Measurements from ENCODE around the gene FAM13A.
A peak's percentile ranks its signal among the peaks of the same experiment; 100 is the strongest.

The FAM13A gene

DNA sequence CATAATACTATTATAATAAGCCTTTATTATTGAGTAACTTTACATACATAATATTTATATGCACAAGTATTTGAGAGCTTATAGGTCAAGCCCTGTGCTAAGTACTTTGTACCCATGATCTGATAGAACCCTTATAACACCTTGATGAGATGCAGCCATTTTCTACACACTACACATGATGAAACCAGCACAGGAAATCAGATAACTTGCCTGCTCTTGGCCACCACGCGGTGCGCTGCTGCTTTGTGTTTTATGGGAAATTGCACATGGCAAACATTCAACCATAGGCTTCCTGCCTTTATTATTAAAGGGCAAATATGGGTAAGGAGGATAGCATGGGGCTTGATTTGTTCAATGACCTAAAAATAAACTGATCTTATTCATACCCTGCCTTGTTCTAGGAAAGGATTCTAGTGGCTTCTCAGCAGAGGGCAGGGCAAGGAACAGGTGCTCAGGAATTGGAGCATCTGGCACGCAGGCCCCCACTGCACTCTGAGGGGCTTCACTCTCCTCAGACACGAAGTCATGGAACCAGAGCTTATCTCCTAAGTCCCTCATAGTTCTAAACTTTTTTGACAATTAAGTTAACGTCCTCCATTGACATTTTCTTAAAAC is 327.7 kb downstream of the FAM13A start:
- no peak for DNase-seq (ENCODE audit: low read depth in 4 of 4, low spot score in 1 of 4)

- DNase-seq (ENCODE audit: low read depth in 4 of 4, low spot score in 1 of 4) = no peak
Observed at GRCh38 chr4:88728146-88728545, 328.8 kb downstream of the FAM13A start.

GRCh38 chr4:88725986-88726385 is 331.0 kb downstream of the FAM13A start:
- DNase-seq (ENCODE audit: low read depth in 4 of 4, low spot score in 1 of 4) = no peak

- no peak for DNase-seq (ENCODE audit: low read depth in 4 of 4, low spot score in 1 of 4)
Observed at GRCh38 chr4:88725143-88725542, 331.8 kb downstream of the FAM13A start.

GRCh38 chr4:88724406-88724805 is 332.6 kb downstream of the FAM13A start:
- no peak for DNase-seq (ENCODE audit: low read depth in 4 of 4, low spot score in 1 of 4)

DNA sequence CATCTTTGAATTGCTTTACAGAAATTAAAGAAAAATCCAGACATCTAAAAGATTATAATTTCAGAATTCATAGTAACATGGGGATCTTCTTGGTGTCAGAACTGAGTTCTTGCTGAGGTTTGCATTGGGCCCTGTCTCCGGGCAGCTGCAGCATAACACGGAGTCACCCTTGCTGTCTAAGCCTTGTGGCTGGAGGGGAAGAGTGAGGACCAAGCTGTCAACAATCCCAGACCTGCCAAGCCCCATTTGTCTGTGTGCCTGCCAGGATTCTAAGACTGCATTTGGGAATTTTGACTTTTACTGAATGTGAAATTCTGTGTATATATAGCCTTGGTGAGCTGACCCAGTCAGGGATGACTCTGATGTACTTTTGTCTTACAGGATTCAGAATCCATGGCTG is 334.2 kb downstream of the FAM13A start:
- no peak for DNase-seq (ENCODE audit: low read depth in 4 of 4, low spot score in 1 of 4)

- DNase-seq (ENCODE audit: low read depth in 4 of 4, low spot score in 1 of 4) = no peak
Observed at GRCh38 chr4:88722276-88722780, 334.7 kb downstream of the FAM13A start.

DNA sequence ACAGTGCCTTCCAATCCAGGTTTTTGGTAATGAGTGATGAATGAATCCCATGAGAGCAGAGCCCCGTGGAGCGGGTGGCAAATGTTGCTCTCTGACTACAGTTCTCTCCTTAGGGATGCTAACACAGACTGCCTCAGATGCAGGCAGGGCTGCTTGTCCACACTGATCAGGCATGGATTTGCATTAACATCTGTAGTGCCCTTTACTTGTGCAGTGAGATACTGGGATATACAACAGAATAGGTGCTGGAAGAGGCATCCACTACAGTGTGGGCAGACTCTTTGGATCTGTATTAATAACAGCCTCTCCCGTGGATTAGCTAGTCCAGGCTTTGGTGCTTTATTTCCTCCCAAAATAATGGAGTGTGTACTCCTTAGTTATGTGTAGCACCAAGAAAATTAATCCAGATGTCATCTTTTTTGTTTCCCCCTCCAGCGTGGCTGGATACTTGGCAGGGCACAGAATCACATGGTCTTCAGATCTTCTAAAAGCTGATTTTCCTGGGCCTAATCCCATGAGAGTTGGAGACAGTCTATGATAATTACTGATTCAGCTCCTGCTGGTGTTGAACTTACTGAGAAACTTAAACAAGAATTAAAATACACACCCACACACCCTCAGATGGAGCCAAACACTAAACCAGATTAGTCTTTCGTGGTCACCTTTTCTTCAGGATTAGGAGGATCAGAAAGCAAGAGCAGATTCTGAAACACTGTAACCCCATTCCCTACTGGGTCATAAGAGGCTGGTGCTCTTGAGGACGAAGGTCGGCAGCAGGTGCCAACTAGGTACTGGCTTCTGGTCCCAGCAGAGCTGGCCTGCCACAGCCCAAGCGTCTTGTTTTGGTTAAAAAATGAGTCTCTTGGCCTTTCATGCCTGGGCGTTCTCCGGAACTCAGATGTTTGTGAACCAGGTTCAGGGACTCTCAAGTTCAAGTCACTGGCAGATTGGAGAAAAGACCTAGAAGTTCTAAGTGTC is 336.2 kb downstream of the FAM13A start:
- DNase-seq (ENCODE audit: low read depth in 4 of 4, low spot score in 1 of 4) = no peak

DNA sequence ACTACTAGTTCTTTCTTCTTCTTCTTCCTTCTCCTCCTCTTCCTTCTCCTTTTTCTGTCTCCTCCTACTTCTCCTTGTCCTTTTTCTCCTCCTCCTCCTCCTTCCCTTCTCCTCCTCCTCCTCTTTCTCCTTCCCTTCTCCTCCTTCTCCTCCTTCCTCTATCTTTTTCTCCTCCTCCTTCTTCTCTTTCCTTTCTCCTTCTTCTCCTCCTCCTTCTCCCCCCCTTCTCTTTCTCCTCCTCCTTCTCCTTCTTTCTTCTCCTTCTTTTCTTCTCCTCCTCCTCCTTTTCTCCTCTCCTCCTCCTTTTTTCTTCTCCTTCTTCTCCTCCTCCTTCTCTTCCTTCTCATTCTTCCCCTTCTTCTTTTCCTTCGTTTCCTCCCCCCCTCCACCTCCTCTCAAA is 337.6 kb downstream of the FAM13A start:
- DNase-seq (ENCODE audit: low read depth in 4 of 4, low spot score in 1 of 4) = no peak

- DNase-seq (ENCODE audit: low read depth in 4 of 4, low spot score in 1 of 4) = no peak
Observed at GRCh38 chr4:88718098-88718497, 338.9 kb downstream of the FAM13A start.

- no peak for DNase-seq (ENCODE audit: low read depth in 4 of 4, low spot score in 1 of 4)
Observed at GRCh38 chr4:88713782-88714181, 343.2 kb downstream of the FAM13A start.

DNA sequence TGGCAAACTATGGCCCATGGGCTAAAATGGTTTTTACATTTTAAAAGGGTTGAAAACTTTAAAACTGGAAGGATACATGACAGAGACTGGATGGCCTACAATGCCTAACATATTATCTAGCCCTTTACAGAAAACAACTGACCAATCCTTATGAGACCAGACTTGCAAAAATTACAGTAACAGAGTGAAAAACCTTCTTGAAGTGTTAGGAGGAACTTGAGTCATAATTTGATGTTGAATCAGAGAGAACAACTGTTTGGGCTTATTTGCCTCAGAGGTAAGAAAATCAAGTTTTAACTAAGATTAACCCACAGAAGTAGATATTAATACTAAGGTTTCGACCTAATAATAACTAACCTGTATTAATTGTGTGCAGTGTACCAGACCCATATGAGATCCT is 347.0 kb downstream of the FAM13A start:
- no peak for DNase-seq (ENCODE audit: low read depth in 4 of 4, low spot score in 1 of 4)

DNA sequence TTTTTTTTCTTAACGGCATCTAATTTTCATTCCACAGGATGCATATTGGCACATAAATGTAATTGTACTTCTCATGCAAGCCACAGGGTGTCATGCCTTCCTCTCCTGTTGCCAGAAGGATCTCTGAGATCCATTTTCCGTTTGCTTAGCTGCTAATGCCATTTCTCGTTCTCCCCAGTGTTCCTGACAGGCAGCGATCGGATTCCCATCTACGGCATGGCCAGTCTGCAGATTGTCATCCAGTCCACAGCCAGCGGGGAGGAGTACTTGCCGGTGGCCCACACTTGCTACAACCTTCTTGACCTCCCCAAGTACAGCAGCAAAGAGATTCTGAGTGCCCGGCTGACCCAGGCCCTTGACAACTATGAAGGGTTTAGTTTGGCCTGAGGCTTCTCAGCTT is 350.4 kb downstream of the FAM13A start:
- DNase-seq (ENCODE audit: low read depth in 4 of 4, low spot score in 1 of 4) = no peak

DNA sequence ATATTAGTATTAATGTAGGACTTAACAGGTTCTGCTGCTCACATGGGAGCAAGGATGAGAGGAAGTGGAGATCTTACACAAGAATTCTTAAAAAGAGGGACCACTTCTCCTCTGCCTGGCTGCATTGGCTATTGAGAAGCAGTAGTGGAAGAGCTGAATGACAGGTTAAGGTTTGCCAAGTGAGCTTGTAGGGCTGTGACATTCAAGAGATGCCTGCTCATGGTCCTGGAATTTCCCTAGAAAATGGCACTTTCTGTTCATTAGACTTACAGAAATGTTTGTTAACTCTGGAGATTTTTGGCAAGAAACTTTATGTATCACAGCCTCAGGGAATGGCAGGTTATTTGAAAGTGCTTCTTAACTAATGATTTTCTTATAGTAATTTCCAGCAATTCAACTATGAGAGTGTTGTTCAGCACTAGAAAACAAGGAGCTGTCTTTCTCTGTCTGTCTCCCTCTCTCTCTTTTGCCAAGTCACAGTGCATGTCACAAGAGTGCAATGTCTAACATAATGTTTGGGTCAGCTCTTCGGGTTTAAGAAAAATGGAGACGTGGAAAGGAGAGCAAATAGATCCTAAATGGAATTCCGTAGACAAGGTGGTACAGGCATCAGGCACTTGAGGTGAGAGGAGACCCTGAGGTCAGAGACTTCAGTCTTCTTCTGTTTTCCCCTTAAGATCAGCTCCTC is 351.0 kb downstream of the FAM13A start:
- DNase-seq (ENCODE audit: low read depth in 4 of 4, low spot score in 1 of 4) = no peak

DNA sequence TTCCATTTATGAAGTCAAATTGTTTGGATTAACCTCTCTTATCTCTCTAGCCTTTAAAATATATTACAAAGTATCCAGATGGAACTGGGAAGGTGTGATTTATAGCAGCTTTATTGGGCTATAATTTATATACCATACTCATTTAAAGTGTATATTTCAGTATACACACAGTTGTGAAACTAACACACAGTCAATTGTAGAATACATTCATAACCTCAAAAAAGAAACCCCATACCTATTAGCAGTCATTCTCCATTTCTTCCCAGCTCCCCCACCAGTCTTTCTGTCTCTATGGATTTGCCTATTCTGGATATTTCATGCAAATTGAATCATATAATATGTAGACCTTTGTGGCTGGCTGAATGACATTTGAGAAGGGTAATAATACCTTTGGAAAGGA is 351.8 kb downstream of the FAM13A start:
- DNase-seq (ENCODE audit: low read depth in 4 of 4, low spot score in 1 of 4) = no peak

DNA sequence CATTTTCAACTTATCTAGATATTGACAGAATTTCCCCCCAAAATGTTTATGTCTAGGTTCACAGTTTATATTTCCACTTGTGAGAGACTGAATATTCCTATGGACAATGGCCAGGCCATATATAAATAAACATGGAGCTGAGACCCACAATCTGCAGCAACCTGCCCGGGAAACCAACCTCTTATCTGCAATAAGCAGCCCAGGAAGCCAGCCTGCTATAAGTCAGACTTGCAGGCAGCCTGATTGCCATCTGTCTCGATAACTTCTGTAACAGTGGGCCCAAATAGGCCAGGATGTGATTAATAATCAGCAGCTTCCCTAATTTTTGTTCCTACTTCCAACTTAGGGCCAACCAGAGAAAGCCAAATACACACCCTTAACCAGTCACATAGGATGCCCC is 354.2 kb downstream of the FAM13A start:
- DNase-seq (ENCODE audit: low read depth in 4 of 4, low spot score in 1 of 4) = no peak

DNA sequence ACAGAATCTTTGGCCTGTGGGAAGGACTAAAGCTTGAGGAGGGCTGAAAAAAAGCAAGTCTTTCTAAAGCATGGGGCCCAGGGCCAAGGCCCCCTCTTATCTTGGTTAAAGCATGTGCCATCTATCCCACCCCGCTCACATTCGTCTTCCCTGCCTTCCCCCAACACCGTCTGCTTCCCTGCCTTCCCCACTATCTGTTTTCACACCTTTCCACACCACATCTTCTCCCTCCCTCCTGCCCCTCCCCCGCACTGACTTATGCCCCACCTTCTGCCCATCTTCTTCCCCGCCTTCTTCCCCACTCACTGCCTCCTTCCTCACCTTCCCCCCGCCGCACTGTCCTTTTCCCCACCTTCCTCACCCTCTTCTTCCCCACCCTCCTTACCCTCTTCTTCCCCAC is 358.5 kb downstream of the FAM13A start:
- DNase-seq (ENCODE audit: low read depth in 4 of 4, low spot score in 1 of 4) = no peak

- DNase-seq (ENCODE audit: low read depth in 4 of 4, low spot score in 1 of 4) = peak; percentile 25 to 45 (median 34)
Observed at GRCh38 chr4:88697588-88698329, 359.2 kb downstream of the FAM13A start, which contains the start of gene NAP1L5. NAP1L5 (minus strand) TSS chr4:88697829; CDS start chr4:88697754, 75 bp downstream.

DNA sequence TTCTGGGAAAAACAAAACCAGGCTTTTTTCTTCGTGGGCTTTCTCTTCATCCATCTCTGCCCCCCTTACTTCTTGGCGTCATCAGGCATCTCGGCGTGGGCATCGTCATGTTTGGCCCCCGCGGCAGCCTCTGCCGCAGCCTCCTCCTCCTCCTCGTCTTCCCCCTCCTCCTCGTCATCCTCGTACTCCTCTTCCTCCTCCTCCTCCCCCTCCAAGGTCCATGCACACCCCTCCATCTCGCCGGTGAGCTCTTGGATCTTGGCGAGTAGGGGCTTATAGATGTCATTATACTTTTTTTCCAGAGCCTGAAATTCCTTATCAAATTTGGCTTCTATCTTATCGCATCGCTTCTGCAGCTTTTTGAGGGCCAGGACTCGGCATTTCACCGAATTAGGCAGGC is 359.8 kb downstream of the FAM13A start:
- DNase-seq (ENCODE audit: low read depth in 4 of 4, low spot score in 1 of 4) = no peak

- no peak for DNase-seq (ENCODE audit: low read depth in 4 of 4, low spot score in 1 of 4)
Observed at GRCh38 chr4:88696630-88697029, 360.4 kb downstream of the FAM13A start.

DNA sequence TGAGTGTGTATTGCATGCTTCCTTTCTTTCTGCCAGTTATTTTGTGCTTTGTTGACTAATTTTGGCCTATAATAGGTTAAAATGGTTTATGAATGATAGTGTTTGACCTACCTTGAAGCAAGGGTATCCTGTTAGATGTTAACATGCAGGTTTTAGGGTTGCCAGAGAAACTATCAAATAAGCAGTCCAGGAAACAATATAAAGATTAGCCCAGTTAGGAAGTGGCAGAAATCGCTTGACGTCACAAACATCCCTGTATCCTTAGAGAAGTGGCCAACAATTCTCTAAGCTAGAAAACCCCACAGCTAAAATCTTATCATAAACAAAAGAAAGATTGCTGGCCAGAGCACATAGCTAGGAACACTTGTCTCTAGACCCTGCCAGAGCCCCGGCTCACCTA is 363.2 kb downstream of the FAM13A start:
- DNase-seq (ENCODE audit: low read depth in 4 of 4, low spot score in 1 of 4) = no peak
